ENCODE measurements around the gene SEC14L6.
A peak's percentile ranks its signal among the peaks of the same experiment; 100 is the strongest.
"Not testable (repeated sequence)": the region's sequence is repeated elsewhere in the genome, so short reads cannot be mapped to it uniquely, and the experiment has no call there.

SEC14L6 gene

DNA sequence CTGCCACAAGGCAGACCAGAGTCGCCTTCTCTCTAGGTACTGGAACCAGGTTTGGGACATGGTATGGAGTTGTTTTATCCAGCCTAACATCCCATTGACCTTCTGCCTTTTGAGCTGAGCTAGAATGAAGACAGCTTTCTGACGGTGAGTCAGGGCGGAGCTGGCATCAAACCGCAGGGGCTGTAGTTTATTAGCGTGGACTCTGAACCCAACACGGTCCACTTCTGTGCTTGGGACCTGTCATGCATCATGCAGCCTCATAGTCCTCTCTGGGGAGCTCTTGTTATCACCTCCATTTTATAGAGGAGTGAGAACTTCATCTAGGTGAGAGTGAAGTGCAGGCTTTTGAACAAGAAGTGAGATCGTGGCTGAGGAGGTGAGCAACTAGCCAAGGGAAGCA, 19.6 kb upstream of the SEC14L6 start:
- peak overlapping the region; percentile 27; the same call in 1 of the 2 replicates for H3K27ac ChIP-seq
- TF ChIP-seq ZFX (IDR thresholded peaks at IDR 0.05; ENCODE audit: borderline replicate concordance) = no peak
- TF ChIP-seq, protein P1, sequence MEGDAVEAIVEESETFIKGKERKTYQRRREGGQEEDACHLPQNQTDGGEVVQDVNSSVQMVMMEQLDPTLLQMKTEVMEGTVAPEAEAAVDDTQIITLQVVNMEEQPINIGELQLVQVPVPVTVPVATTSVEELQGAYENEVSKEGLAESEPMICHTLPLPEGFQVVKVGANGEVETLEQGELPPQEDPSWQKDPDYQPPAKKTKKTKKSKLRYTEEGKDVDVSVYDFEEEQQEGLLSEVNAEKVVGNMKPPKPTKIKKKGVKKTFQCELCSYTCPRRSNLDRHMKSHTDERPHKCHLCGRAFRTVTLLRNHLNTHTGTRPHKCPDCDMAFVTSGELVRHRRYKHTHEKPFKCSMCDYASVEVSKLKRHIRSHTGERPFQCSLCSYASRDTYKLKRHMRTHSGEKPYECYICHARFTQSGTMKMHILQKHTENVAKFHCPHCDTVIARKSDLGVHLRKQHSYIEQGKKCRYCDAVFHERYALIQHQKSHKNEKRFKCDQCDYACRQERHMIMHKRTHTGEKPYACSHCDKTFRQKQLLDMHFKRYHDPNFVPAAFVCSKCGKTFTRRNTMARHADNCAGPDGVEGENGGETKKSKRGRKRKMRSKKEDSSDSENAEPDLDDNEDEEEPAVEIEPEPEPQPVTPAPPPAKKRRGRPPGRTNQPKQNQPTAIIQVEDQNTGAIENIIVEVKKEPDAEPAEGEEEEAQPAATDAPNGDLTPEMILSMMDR (IDR thresholded peaks at IDR 0.05) = no peak

DNA sequence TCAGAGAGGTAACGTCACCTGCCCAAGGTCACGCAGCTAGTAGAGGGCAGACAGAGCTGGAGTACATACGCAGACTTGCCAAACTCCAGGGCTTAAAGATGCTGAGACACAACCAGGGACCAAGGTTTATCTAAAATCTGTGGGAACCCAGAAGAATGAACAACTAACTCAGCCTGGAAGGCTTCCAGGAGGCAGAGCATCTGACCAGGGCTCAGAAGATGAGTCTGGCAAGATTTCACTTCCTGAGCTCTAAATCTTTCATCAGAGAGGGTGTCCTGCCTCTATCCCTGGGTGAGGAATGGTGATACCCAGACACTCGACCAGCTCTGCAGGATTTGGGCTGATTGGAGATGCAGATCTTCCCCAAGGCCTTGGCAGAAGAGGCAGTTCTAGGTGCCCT, 18.8 kb upstream of the SEC14L6 start:
- H3K27ac ChIP-seq = no peak overlapping the region
- TF ChIP-seq ZFX (IDR thresholded peaks at IDR 0.05; ENCODE audit: borderline replicate concordance) = no peak
- TF ChIP-seq, protein P1 (IDR thresholded peaks at IDR 0.05) = no peak

DNA sequence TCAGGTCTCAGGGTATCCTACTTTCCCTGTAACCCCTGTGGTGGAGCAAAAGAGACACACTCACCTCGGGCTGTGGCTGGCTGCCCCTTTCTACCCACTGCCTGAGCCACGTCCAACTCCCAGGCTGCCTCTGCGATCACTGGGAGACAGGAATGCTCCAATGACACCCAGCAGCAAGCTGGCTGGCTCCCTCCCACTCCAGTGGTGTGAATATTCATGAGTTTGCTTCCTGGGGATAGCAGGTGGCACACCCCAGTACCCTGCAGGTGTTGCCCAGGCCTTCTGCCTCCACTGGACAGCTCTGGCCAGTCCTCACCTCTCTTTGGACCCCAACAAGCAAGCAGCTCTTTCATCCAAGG, 18.2 kb upstream of the SEC14L6 start:
- no peak overlapping the region for H3K27ac ChIP-seq

DNA sequence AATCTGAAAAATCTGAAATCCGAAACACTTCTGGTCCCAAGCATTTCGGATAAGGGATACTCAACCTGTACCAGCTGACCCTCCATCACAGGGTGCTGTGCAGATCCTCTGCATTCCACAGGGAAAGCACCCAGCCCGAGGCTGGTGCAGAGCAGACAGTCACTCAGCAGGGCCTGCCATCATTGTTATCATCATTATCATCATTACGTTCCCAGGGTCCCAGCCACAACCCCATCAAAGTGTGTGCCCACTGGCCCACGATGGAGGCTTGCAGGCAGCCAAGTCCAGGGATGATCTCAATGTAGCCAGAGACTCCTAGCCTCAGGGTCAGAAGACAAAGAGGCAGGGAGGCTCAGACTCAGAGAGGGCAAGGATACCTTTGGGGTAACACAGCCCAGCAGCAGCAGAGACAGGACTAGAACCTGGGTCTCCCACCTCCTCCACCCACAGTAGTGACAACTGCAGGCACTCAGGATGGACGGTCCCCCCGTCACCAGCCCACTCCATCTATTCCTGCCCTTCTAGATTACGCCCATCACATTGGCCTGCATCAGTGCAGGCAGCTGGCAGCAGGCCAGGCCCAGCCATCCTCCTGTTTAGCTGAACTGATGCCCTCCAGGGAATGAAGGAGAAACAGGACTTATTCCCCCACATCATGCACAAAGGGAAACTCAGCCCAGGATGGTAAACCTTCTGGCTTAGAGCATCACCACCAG, 17.7 kb upstream of the SEC14L6 start:
- TF ChIP-seq ZFX (IDR thresholded peaks at IDR 0.05; ENCODE audit: borderline replicate concordance) = no peak
- TF ChIP-seq, protein P1 (IDR thresholded peaks at IDR 0.05) = no peak

More for the DNA sequence above, 18.2 kb upstream of the SEC14L6 start:
- no peak for TF ChIP-seq ZFX (IDR thresholded peaks at IDR 0.05; ENCODE audit: borderline replicate concordance)
- TF ChIP-seq, protein P1 (IDR thresholded peaks at IDR 0.05) = no peak

DNA sequence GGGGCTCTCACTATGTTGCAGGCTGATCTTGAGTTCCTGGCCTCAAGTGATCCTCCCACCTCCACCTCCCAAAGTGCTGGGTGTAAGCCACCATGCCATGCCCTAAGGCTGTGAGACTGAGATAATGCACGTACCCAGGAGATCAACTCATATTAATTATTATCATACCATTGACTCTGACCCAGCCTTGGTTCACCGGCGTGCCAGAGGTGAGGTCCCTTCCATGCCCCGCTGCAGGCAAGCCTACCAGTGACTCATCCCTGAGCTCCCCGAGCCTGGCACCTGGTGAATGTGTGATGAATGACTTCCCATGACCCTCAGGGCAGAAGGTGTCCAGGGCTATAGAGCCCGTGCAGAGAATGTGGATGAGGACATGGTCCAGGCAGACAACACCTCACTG, 15.8 kb upstream of the SEC14L6 start:
- TF ChIP-seq, protein P1 (IDR thresholded peaks at IDR 0.05) = no peak
- no peak for TF ChIP-seq ZFX (IDR thresholded peaks at IDR 0.05; ENCODE audit: borderline replicate concordance)
- no peak overlapping the region for H3K27ac ChIP-seq

More for the DNA sequence above, 17.7 kb upstream of the SEC14L6 start:
- no peak overlapping the region for H3K27ac ChIP-seq

DNA sequence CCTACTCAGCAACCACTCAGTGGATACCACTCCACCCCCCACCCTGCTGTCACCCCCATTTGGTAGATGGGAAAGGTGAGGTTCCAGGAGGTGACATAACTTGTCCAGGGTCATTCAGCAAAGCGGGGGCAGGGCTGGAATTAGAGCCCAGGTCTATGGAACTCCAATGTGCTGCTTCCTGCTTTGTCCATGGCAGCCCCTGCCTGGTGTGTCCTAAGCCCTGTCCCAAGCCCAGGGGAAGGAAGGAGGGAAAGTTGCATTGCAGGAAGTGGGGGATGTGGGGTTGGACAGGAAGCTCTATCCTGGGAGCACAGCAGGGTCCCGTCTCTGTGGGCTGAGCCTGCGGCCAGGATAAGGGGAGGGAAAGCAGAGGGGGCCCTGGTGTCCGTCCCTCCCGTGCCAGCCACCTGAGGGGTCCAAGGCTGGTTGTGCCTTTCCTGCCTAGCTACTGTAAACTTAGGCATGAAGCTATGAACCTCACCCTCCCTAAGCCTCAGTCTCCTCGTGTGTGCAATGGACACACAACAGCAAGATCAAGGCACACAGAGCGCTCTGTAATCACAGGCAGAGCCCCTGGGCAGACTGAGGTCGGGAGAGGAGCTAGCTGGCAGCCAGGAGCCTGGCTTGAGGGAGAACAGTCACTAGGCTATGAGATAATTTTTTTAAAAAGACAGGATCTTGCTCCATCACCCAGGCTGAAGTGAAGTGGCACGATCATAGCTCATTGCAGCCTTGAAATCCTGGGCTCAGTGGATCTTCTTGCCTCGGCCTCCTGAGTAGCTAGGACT, 15.1 kb upstream of the SEC14L6 start:
- no peak overlapping the region for H3K27ac ChIP-seq
- TF ChIP-seq, protein P1 (IDR thresholded peaks at IDR 0.05) = no peak
- TF ChIP-seq ZFX (IDR thresholded peaks at IDR 0.05; ENCODE audit: borderline replicate concordance) = no peak

DNA sequence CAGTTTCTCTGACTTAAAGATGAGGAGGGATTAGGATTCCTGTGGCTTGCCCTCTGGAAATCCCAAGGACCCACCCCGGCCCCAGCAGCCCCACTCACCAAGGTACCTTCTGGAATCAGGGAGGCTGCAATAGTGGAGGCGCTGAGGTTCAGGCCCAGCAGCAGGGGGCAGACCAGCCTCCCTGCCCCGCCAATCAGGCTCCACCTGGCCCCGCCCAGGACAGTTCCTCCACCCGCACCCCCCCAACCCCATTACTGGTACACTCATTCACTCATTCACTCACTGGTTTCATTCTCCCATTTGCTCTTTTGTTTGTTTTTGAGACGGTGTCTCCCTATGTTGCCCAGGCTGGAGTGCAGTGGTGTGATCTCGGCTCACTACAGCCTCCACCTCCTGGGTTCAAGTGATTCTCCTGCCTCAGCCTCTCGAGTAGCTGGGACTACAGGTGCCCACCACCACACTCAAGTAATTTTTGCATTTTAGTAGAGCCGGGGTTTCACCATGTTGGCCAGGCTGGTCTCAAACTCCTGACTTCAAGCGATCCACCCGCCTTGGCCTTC, 14.2 kb upstream of the SEC14L6 start:
- TF ChIP-seq, protein P1 (IDR thresholded peaks at IDR 0.05) = peak; percentile 49
- not testable (repeated sequence) for H3K27ac ChIP-seq

Measured in 22Rv1 (cell line).